Ectodermal cell (in vitro differentiated cells): Measurements from ENCODE around the gene NLRC5.

ENCODE experiments used
- H3K27ac ChIP-seq: 2 replicates; pipeline ENCODE4 v1.7.0; 2013; ENCODE audit warnings: mild to moderate bottlenecking, low read depth, low read length; ENCODE audit not compliant: insufficient read depth, poor library complexity, severe bottlenecking
- H3K27me3 ChIP-seq: 2 replicates; pipeline ENCODE4 v1.7.0; 2013; ENCODE audit warnings: mild to moderate bottlenecking, low read length; ENCODE audit not compliant: insufficient read depth, control insufficient read depth, poor library complexity, severe bottlenecking
- H3K36me3 ChIP-seq: one replicate; pipeline ENCODE4 v1.7.0; 2013; ENCODE audit warnings: low read length; ENCODE audit not compliant: control insufficient read depth, insufficient read depth
- H3K4me1 ChIP-seq: one replicate; pipeline ENCODE4 v1.7.0; 2013; ENCODE audit warnings: low read length; ENCODE audit not compliant: control insufficient read depth, insufficient read depth
- H3K4me3 ChIP-seq: 2 replicates; pipeline ENCODE4 v1.7.0; 2013; ENCODE audit warnings: low read depth, low read length, control low read depth; ENCODE audit not compliant: insufficient read depth
- H3K9me3 ChIP-seq: 2 replicates; pipeline ENCODE4 v1.7.0; 2013; ENCODE audit warnings: mild to moderate bottlenecking, low read length, moderate library complexity; ENCODE audit not compliant: control insufficient read depth
- WGBS, 2 experiments: methylation state at CpG; one replicate each; pipeline ENCODE4 v1.1.7; 2013; ENCODE audit warnings: missing lambda C conversion rate in 2 of 2; 5-methylcytosine and 5-hydroxymethylcytosine counted together

NLRC5 gene

DNA sequence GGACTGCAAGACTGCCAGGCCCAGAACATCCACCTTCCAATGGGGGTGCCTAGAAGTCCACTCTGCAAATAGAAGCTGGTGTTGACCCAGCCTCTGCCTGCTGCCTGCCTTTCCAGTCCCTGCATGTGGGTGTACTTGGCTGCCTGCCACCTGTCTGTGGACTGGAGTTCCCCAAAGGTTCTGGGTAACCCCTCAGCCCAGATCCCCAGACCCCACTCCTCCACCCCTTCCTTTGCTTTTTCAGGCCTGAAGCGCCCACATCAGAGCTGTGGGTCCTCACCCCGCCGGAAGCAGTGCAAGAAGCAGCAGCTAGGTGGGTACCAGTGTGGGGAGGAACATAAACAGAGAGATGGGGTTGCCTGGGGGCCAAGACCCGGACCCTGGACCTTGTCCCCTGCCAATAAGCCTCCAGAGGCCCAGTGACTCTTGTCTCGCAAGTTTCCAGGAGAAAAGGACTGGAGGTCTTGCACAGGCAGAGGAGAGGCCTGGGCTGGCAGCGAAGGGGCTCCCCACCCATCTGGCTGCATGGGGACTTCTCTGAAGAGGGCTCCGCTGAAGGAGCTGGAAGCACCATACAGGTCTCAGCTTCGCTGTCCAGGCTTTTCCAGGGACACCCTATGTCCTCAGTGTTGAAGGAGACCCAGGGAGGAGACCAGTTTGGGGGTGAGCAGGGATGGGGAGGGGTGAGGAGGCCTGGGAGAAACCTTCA, 34.3 kb downstream of the NLRC5 start:
- H3K4me3 ChIP-seq, result no peak overlapping the region
- no peaks in the 10 kb centered on the region for H3K36me3 ChIP-seq
- 93 to 95% methylated on average over 8 of the region's 8 CpGs for WGBS, 2 experiments
- no peaks in the 10 kb centered on the region for H3K27me3 ChIP-seq
- H3K4me1 ChIP-seq, result no peaks in the 10 kb centered on the region
- H3K27ac ChIP-seq, result no peak overlapping the region
- no peaks in the 10 kb centered on the region for H3K9me3 ChIP-seq

- Histone ChIP-seq H3K4me1 (no peaks in the 10 kb centered on the region), H3K27me3 (no peaks in the 10 kb centered on the region), H3K36me3 (no peaks in the 10 kb centered on the region), H3K27ac (no peak overlapping the region), H3K9me3 (no peaks in the 10 kb centered on the region), H3K4me3 (no peak overlapping the region)
- 93 to 94% methylated on average over 19 of the region's 19 CpGs for WGBS, 2 experiments
Measured at GRCh38 chr16:57024894-57025680, 35.7 kb downstream of the NLRC5 start.

DNA sequence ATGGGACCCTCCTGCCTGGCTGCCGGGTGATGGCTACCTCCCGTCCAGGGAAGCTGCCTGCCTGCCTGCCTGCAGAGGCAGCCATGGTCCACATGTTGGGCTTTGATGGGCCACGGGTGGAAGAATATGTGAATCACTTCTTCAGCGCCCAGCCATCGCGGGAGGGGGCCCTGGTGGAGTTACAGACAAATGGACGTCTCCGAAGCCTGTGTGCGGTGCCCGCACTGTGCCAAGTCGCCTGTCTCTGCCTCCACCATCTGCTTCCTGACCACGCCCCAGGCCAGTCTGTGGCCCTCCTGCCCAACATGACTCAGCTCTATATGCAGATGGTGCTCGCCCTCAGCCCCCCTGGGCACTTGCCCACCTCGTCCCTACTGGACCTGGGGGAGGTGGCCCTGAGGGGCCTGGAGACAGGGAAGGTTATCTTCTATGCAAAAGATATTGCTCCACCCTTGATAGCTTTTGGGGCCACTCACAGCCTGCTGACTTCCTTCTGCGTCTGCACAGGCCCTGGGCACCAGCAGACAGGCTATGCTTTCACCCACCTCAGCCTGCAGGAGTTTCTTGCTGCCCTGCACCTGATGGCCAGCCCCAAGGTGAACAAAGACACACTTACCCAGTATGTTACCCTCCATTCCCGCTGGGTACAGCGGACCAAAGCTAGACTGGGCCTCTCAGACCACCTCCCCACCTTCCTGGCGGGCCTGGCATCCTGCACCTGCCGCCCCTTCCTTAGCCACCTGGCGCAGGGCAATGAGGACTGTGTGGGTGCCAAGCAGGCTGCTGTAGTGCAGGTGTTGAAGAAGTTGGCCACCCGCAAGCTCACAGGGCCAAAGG, 36.8 kb downstream of the NLRC5 start:
- H3K27me3 ChIP-seq, result no peaks in the 10 kb centered on the region
- no peak overlapping the region for H3K4me3 ChIP-seq
- no peaks in the 10 kb centered on the region for H3K9me3 ChIP-seq
- no peak overlapping the region for H3K27ac ChIP-seq
- 94 to 95% methylated on average over 21 of the region's 21 CpGs for WGBS, 2 experiments
- no peaks in the 10 kb centered on the region for H3K4me1 ChIP-seq
- no peaks in the 10 kb centered on the region for H3K36me3 ChIP-seq

GRCh38 chr16:57026778-57027062, 37.4 kb downstream of the NLRC5 start:
- Histone ChIP-seq H3K27ac (no peak overlapping the region), H3K4me3 (no peak overlapping the region), H3K9me3 (no peaks in the 10 kb centered on the region), H3K27me3 (no peaks in the 10 kb centered on the region), H3K4me1 (no peaks in the 10 kb centered on the region), H3K36me3 (no peaks in the 10 kb centered on the region)
- WGBS, 2 experiments, result 86 to 90% methylated on average over 3 of the region's 3 CpGs

- Histone ChIP-seq H3K4me1 (no peaks in the 10 kb centered on the region), H3K4me3 (no peak overlapping the region), H3K27me3 (no peaks in the 10 kb centered on the region), H3K36me3 (no peaks in the 10 kb centered on the region), H3K27ac (no peak overlapping the region), H3K9me3 (no peaks in the 10 kb centered on the region)
- 98 to 99% methylated on average over 2 of the region's 2 CpGs for WGBS, 2 experiments
Measured at GRCh38 chr16:57027067-57027466, 37.7 kb downstream of the NLRC5 start.

GRCh38 chr16:57028086-57028485, 38.7 kb downstream of the NLRC5 start:
- no peaks in the 10 kb centered on the region for H3K4me1 ChIP-seq
- WGBS, 2 experiments, result 73 to 81% methylated on average over 4 of the region's 4 CpGs
- H3K4me3 ChIP-seq, result no peak overlapping the region
- no peaks in the 10 kb centered on the region for H3K9me3 ChIP-seq
- H3K27ac ChIP-seq, result no peak overlapping the region
- no peaks in the 10 kb centered on the region for H3K36me3 ChIP-seq
- no peaks in the 10 kb centered on the region for H3K27me3 ChIP-seq

GRCh38 chr16:57029161-57030160, 40.1 kb downstream of the NLRC5 start:
- WGBS, 2 experiments, result 93 to 94% methylated on average over 16 of the region's 16 CpGs
- Histone ChIP-seq H3K9me3 (no peaks in the 10 kb centered on the region), H3K4me3 (no peak overlapping the region), H3K4me1 (no peaks in the 10 kb centered on the region), H3K27me3 (no peaks in the 10 kb centered on the region), H3K27ac (no peak overlapping the region), H3K36me3 (no peaks in the 10 kb centered on the region)

DNA sequence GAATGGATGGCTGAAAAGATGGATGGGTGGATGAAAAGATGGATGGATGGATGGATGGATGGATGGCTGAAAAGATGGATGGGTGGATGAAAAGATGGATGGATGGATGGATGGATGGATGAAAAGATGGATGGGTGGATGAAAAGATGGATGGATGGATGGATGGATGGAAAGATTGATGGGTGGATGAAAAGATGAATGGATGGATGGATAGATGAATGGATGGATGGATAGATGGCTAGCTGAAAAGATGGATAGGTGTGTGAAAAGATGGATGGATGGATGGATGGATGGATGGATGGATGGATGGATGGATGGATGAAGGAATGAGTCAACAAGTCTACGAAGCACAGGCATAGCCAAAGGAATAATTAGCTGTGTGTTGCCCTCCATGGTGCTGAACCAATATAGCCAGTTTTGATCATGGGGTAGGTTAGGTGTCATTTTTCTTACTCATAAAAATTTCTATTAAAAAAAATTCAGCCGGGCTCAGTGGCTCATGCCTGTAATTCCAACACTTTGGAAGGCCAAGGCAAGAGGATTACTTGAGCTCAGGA, 41.1 kb downstream of the NLRC5 start:
- no peak overlapping the region for H3K4me3 ChIP-seq
- H3K27ac ChIP-seq, result no peak overlapping the region
- no peaks in the 10 kb centered on the region for H3K9me3 ChIP-seq
- H3K27me3 ChIP-seq, result no peaks in the 10 kb centered on the region
- WGBS, 2 experiments, result 82 to 92% methylated on average over 2 of the region's 2 CpGs
- no peaks in the 10 kb centered on the region for H3K36me3 ChIP-seq
- no peaks in the 10 kb centered on the region for H3K4me1 ChIP-seq

- H3K4me1 ChIP-seq, result no peaks in the 10 kb centered on the region
- WGBS, 2 experiments, result 76 to 84% methylated on average over 4 of the region's 4 CpGs
- H3K27me3 ChIP-seq, result no peaks in the 10 kb centered on the region
- H3K9me3 ChIP-seq, result no peaks in the 10 kb centered on the region
- H3K4me3 ChIP-seq, result no peak overlapping the region
- H3K27ac ChIP-seq, result no peak overlapping the region
- H3K36me3 ChIP-seq, result no peaks in the 10 kb centered on the region
Measured at GRCh38 chr16:57031156-57031555, 41.8 kb downstream of the NLRC5 start.
